Osteocyte (in vitro differentiated cells): ENCODE data around the gene ALB. TPM values are rescaled to one million over a fixed set of nuclear protein-coding genes. Genes with fewer than 3 reads are reported as not detected.
"Not testable (repeated sequence)": the region's sequence is repeated elsewhere in the genome, so short reads cannot be mapped to it uniquely, and the experiment has no call there.

Source experiments
- DNase-seq: peaks from one replicate; pipeline ENCODE4 v3.0.0; 2021; ENCODE audit warnings: mixed read lengths; ENCODE audit not compliant: unreplicated experiment; ENCODE audit errors: extremely low spot score
- H3K27ac Mint-ChIP-seq: one replicate; pipeline ENCODE4 v1.8.0; 2021; ENCODE audit warnings: mild to moderate bottlenecking, mixed read lengths; ENCODE audit not compliant: unreplicated experiment
- H3K27me3 Mint-ChIP-seq: one replicate; pipeline ENCODE4 v1.8.0; 2021; ENCODE audit warnings: mixed read lengths; ENCODE audit not compliant: unreplicated experiment
- H3K36me3 Mint-ChIP-seq: one replicate; pipeline ENCODE4 v1.8.0; 2021; ENCODE audit warnings: mixed read lengths; ENCODE audit not compliant: unreplicated experiment
- H3K4me1 Mint-ChIP-seq: one replicate; pipeline ENCODE4 v1.8.0; 2021; ENCODE audit warnings: mixed read lengths; ENCODE audit not compliant: unreplicated experiment
- H3K4me3 Mint-ChIP-seq: one replicate; pipeline ENCODE4 v1.8.0; 2021; ENCODE audit warnings: mild to moderate bottlenecking, moderate library complexity, mixed read lengths; ENCODE audit not compliant: unreplicated experiment
- H3K9me3 Mint-ChIP-seq: one replicate; pipeline ENCODE4 v1.8.0; 2021; ENCODE audit warnings: mixed read lengths; ENCODE audit not compliant: unreplicated experiment
- CTCF ChIP-seq: fragments of 200-600 bp; sonication (generic); IDR thresholded peaks from 2 replicates; pipeline ENCODE4 v1.5.0; 2021; ENCODE audit warnings: antibody characterized with exemption, mild to moderate bottlenecking, moderate library complexity
- long read RNA-seq: library from polyadenylated mRNA; unstranded; transcript quantifications from one replicate; pipeline ENCODE4 v2.0.0, GENCODE V29; 2021
- total RNA-seq: library from RNA; stranded (reverse); gene quantifications from 2 replicates; pipeline ENCODE4 v1.2.1, GENCODE V29; 2021

The ALB gene
- total RNA-seq: not detected in 2 replicates
- long read RNA-seq: 0 reads

DNA sequence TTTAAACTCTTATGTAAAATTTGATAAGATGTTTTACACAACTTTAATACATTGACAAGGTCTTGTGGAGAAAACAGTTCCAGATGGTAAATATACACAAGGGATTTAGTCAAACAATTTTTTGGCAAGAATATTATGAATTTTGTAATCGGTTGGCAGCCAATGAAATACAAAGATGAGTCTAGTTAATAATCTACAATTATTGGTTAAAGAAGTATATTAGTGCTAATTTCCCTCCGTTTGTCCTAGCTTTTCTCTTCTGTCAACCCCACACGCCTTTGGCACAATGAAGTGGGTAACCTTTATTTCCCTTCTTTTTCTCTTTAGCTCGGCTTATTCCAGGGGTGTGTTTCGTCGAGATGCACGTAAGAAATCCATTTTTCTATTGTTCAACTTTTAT is at the start of gene ALB:
TSS of gene ALB (plus strand) at position 246 of the 400 bp plus-strand sequence. CDS start at position 287, 41 bp downstream.
- H3K4me1 Mint-ChIP-seq: no peaks in the 10 kb centered on the region
- H3K36me3 Mint-ChIP-seq: no peaks in the 10 kb centered on the region
- H3K27ac Mint-ChIP-seq: no peak within 1 kb of the TSS
- no peak for DNase-seq
- H3K27me3 Mint-ChIP-seq: peaks cover 22% of the 10 kb centered on the region
- H3K4me3 Mint-ChIP-seq: no peak within 1 kb of the TSS
- TF ChIP-seq CTCF: no peak
- no peaks in the 10 kb centered on the region for H3K9me3 Mint-ChIP-seq

GRCh38 chr4:73357174-73357573 is 46.9 kb upstream of the ALB start:
- DNase-seq, H3K36me3 Mint-ChIP-seq, H3K27ac Mint-ChIP-seq, H3K4me3 Mint-ChIP-seq, H3K4me1 Mint-ChIP-seq: not testable (repeated sequence)
- peaks cover 18% of the 10 kb centered on the region for H3K9me3 Mint-ChIP-seq
- H3K27me3 Mint-ChIP-seq: peaks cover 30% of the 10 kb centered on the region

DNA sequence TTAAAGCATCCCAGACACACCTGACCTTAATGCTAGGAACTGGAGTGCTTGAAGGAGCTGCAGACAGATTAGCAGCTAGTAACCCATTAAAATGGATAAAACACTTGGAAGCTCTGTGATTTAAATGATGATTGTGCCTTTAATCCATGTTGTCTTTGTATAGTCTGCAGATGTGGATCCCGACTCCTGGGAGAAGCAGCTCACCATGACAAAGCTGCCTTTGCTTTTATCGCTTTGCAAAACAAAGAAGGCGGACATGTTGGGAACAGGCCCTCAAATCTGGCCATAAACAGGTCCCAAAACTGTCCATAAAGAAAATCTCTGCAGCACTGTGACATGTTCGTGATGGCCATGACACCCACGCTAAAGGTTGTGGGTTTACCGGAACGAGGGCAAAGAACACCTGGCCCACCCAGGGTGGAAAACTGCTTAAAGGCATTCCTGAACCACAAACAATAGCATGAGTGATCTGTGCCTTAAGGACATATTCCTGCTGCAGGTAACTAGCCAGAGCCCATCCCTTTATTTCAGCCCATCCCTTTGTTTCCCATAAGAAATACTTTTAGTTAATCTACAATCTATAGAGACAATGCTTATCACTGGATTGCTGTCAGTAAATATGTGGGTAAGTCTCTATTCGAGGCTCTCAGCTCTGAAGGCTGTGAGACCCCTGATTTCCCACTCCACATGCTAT is 34.4 kb upstream of the ALB start:
- H3K36me3 Mint-ChIP-seq, H3K27ac Mint-ChIP-seq, H3K9me3 Mint-ChIP-seq, H3K4me1 Mint-ChIP-seq, DNase-seq, H3K4me3 Mint-ChIP-seq: not testable (repeated sequence)
- peaks cover 19% of the 10 kb centered on the region for H3K27me3 Mint-ChIP-seq

GRCh38 chr4:73375328-73375741 is 28.8 kb upstream of the ALB start:
- H3K27ac Mint-ChIP-seq: no peak overlapping the region
- no peak for DNase-seq
- no peak for TF ChIP-seq CTCF
- no peaks in the 10 kb centered on the region for H3K36me3 Mint-ChIP-seq
- H3K9me3 Mint-ChIP-seq: no peaks in the 10 kb centered on the region
- H3K27me3 Mint-ChIP-seq: peaks cover 39% of the 10 kb centered on the region
- no peak overlapping the region for H3K4me3 Mint-ChIP-seq
- no peaks in the 10 kb centered on the region for H3K4me1 Mint-ChIP-seq

- Mint-ChIP-seq H3K9me3 (no peaks in the 10 kb centered on the region), H3K36me3 (no peaks in the 10 kb centered on the region), H3K4me3 (no peak overlapping the region), H3K27ac (no peak overlapping the region), H3K4me1 (no peaks in the 10 kb centered on the region), H3K27me3 (peaks cover 37% of the 10 kb centered on the region)
- no peak for TF ChIP-seq CTCF
- DNase-seq: no peak
Measured at GRCh38 chr4:73376251-73376650, 27.8 kb upstream of the ALB start.

- no peak overlapping the region for H3K27ac Mint-ChIP-seq
- no peak overlapping the region for H3K4me3 Mint-ChIP-seq
- no peaks in the 10 kb centered on the region for H3K9me3 Mint-ChIP-seq
- H3K27me3 Mint-ChIP-seq: peaks cover 37% of the 10 kb centered on the region
- no peaks in the 10 kb centered on the region for H3K36me3 Mint-ChIP-seq
- no peak for TF ChIP-seq CTCF
- H3K4me1 Mint-ChIP-seq: no peaks in the 10 kb centered on the region
- no peak for DNase-seq
Measured at GRCh38 chr4:73376976-73377375, 27.1 kb upstream of the ALB start.
